HepG2 (cell line): ENCODE data around the gene TNFSF8. TPM values are rescaled to one million over a fixed set of nuclear protein-coding genes. Genes with fewer than 3 reads are reported as not detected.

ENCODE experiments used
- ATAC-seq: fragments of 200-7000 bp; cut with Tn5 transposase; 3 replicates; pipeline ENCODE4 v1.9.1; 2020; ENCODE audit warnings: mild to moderate bottlenecking, moderate library complexity
- BruUV-seq: library from RNA; stranded (reverse); fragments of 400-500 nt; replicated peaks from 2 replicates; lab custom pipeline; 2021; lab: Mats Ljungman, UMichigan
- CTCF ChIA-PET: fragments of 300-600 bp; formaldehyde crosslinking; extraction: SDS; loops from one replicate; lab custom pipeline; 2021; ENCODE audit warnings: low total read pairs, inconsistent platforms, low intra/inter-chr PET ratio; lab: Yijun Ruan, JAX
- POLR2A ChIA-PET: fragments of 350-600 bp; sonication (Branson Sonifier 250); formaldehyde crosslinking; loops from one replicate; lab custom pipeline; 2020; ENCODE audit warnings: antibody characterized with exemption, inconsistent platforms; lab: Yijun Ruan, JAX
- DNase-seq: peaks from one replicate; pipeline ENCODE4 v3.0.0-alpha.2; 2015; ENCODE audit warnings: low spot score
- FAIRE-seq: peaks from 3 replicates; lab custom pipeline; 2011; peaks lifted over from hg19 to GRCh38; lab: Jason Lieb, UNC
- H2AFZ ChIP-seq: one replicate; pipeline ENCODE4 v1.6.1; 2011; ENCODE audit warnings: low read length, inconsistent platforms
- H3K27ac ChIP-seq: fragments of 300-600 bp; 3 replicates; pipeline ENCODE4 v1.8.0; 2011; ENCODE audit warnings: mixed run types, mild to moderate bottlenecking, mixed read lengths, low read length, inconsistent platforms; ENCODE audit not compliant: insufficient read depth; ENCODE audit errors: extremely low read length
- H3K27me3 ChIP-seq, 2 experiments: fragments of 200-600 bp in 1 of 2; 2 replicates in 1 of 2; 3 replicates in 1 of 2; pipeline versions ENCODE4 v1.6.0 to v1.8.0; 2011; ENCODE audit warnings: low read length in 2 of 2, mild to moderate bottlenecking in 2 of 2, moderate library complexity in 2 of 2, inconsistent platforms in 1 of 2; ENCODE audit not compliant: insufficient read depth in 2 of 2, control insufficient read depth in 1 of 2
- H3K36me3 ChIP-seq, 2 experiments: fragments of 200-600 bp in 1 of 2; replicated peaks in 1 of 2; 2 replicates in 1 of 2; 3 replicates in 1 of 2; pipeline versions ENCODE4 v1.5.1 to v1.8.0; 2011; ENCODE audit warnings: low read length in 2 of 2, inconsistent platforms in 1 of 2; ENCODE audit not compliant: insufficient read depth in 2 of 2, control insufficient read depth in 1 of 2
- H3K4me1 ChIP-seq: 2 replicates; pipeline ENCODE4 v1.5.1; 2012; ENCODE audit warnings: low read length, inconsistent platforms; ENCODE audit not compliant: insufficient read depth
- H3K4me2 ChIP-seq: 2 replicates; pipeline ENCODE4 v1.6.0; 2011; ENCODE audit warnings: low read depth, low read length, inconsistent platforms
- H3K4me3 ChIP-seq, 3 experiments: fragments of 200-600 bp in 1 of 3; sonication (generic), shearing (Covaris generic) in 1 of 3; replicated peaks in 1 of 3; 2 replicates each; pipeline ENCODE4 v1.5.1; 2011 to 2016; ENCODE audit warnings: low read length in 3 of 3, inconsistent platforms in 2 of 3, low read depth in 2 of 3, mild to moderate bottlenecking in 2 of 3, control low read depth in 1 of 3, mixed read lengths in 1 of 3; ENCODE audit not compliant: insufficient read depth in 1 of 3
- H3K79me2 ChIP-seq: one replicate; pipeline ENCODE4 v1.6.1; 2011; ENCODE audit warnings: low read length, inconsistent platforms; ENCODE audit not compliant: insufficient read depth
- H3K9ac ChIP-seq: 2 replicates; pipeline ENCODE4 v1.6.0; 2011; ENCODE audit warnings: mild to moderate bottlenecking, low read depth, low read length, inconsistent platforms; ENCODE audit not compliant: insufficient read depth
- H3K9me3 ChIP-seq: 2 replicates; pipeline ENCODE4 v1.5.1; 2012; ENCODE audit warnings: mild to moderate bottlenecking, low read length
- H4K20me1 ChIP-seq: 2 replicates; pipeline ENCODE4 v1.6.0; 2011; ENCODE audit warnings: inconsistent platforms, mild to moderate bottlenecking, low read length, moderate library complexity; ENCODE audit not compliant: insufficient read depth
- CREM ChIP-seq, 2 experiments: sonication (generic) in 1 of 2; formaldehyde crosslinking in 1 of 2; IDR thresholded peaks; 2 replicates each; pipeline versions ENCODE4 v1.4.0 to v1.6.1; 2016 to 2020; ENCODE audit warnings: antibody characterized with exemption in 1 of 2, mild to moderate bottlenecking in 1 of 2, missing genetic modification reagents in 1 of 2
- HINFP ChIP-seq: sonication (generic); formaldehyde crosslinking; IDR thresholded peaks from 2 replicates; pipeline ENCODE4 v1.4.0; 2020; ENCODE audit warnings: low read depth, mild to moderate bottlenecking, missing genetic modification reagents
- MAF1 ChIP-seq: sonication (generic); formaldehyde crosslinking; IDR thresholded peaks from 2 replicates; pipeline ENCODE4 v1.5.0; 2020; ENCODE audit warnings: missing genetic modification reagents, borderline replicate concordance
- PITX1 ChIP-seq: sonication (generic); formaldehyde crosslinking; IDR thresholded peaks from 2 replicates; pipeline ENCODE4 v1.5.1; 2020; ENCODE audit warnings: mild to moderate bottlenecking, missing genetic modification reagents
- ZC3H13 ChIP-seq: sonication (generic); formaldehyde crosslinking; IDR thresholded peaks from 2 replicates; pipeline ENCODE4 v1.8.1; 2023; ENCODE audit warnings: mild to moderate bottlenecking, missing genetic modification reagents, moderate library complexity
- ZFP1 ChIP-seq: IDR thresholded peaks from 2 replicates; pipeline ENCODE4 v1.6.1; 2016
- ZNF572 ChIP-seq: sonication (generic); formaldehyde crosslinking; IDR thresholded peaks from 2 replicates; pipeline ENCODE4 v1.5.1; 2020; ENCODE audit warnings: mild to moderate bottlenecking, missing genetic modification reagents
- ZNF768 ChIP-seq: sonication (generic); formaldehyde crosslinking; IDR thresholded peaks from 2 replicates; pipeline ENCODE4 v1.4.0; 2020; ENCODE audit warnings: missing genetic modification reagents
- ZNF883 ChIP-seq: sonication (generic); formaldehyde crosslinking; IDR thresholded peaks from 2 replicates; pipeline ENCODE4 v1.5.1; 2020; ENCODE audit warnings: mild to moderate bottlenecking, missing genetic modification reagents; ENCODE audit errors: not compliant biosample characterization
- WGBS: methylation state at CpG from one replicate; pipeline ENCODE4 v1.1.6; 2017; ENCODE audit warnings: low lambda C conversion rate; 5-methylcytosine and 5-hydroxymethylcytosine counted together
- in situ Hi-C: cut with HindIII; loops from 2 replicates; pipeline ENCODE4 v1.10.0; 2017; ENCODE audit warnings: low pct_unique_long_range_greater_than_20kb; ENCODE audit not compliant: extremely low pct_ligation_motif_present
- intact Hi-C: fragments of 100-400 bp; cut with micrococcal nuclease; formaldehyde crosslinking; loops from one replicate; pipeline ENCODE4 v1.10.0; 2022; ENCODE audit not compliant: unreplicated experiment
- polyA plus RNA-seq, 8 experiments: library from polyadenylated mRNA; depleted of rRNA in 3 of 8; stranded (reverse) in 7 of 8; unstranded in 1 of 8; fragments of >200 nt; fragmentation: Illumina TruSeq in 4 of 8; extraction: Trizol in 4 of 8; gene quantifications; 2 replicates each; pipeline versions ENCODE4 v1.2.1 to v1.2.3, GENCODE V29; 2011 to 2016; ENCODE audit warnings: low read depth in 4 of 8, missing spikeins in 1 of 8, mixed read lengths in 1 of 8; ENCODE audit not compliant: insufficient read depth in 1 of 8
- total RNA-seq, 5 experiments: library from RNA; depleted of rRNA; stranded (reverse); fragments of >200 nt; fragmentation: Illumina TruSeq; extraction: Trizol; gene quantifications; 2 replicates each; pipeline ENCODE4 v1.2.3, GENCODE V29; 2016; ENCODE audit warnings: low read depth in 1 of 5
- TF ChIP-seq, protein P1 (sequence below): sonication (generic); formaldehyde crosslinking; IDR thresholded peaks from 2 replicates; pipeline ENCODE4 v1.4.0; 2020; ENCODE audit warnings: mild to moderate bottlenecking, missing genetic modification reagents
- TF ChIP-seq, protein P2 (sequence below): sonication (generic); formaldehyde crosslinking; IDR thresholded peaks from 2 replicates; pipeline ENCODE4 v1.8.0; 2022; ENCODE audit warnings: missing genetic modification reagents, mild to moderate bottlenecking, inconsistent platforms, borderline replicate concordance

TNFSF8 gene
- total and polyA plus RNA-seq, 2 of the 13 experiments (the other 11 are each of a cell fraction or from before 2014, with no cell fraction given), result not detected

DNA sequence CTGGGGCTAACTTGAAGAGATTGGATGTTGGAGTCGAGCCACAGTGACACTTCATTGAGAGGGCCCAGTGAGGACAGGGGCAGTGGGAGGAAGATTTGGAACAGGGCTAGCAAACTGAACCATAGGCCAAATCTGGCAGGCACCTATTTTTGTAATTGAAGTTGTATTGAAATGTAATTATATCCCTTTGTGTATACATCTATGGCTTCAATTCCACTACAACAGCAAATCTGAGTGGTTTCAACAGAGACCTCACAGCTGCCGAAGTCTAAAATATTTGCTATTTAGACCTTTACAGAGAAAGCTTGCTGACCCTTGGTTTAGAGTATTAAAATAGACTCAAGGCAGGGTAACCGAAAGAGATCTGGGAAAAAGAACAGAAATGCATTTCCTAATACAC is 4.7 kb upstream of the TNFSF8 start:
- Histone ChIP-seq H3K27me3 (peaks cover 0 to 28% of the 10 kb centered on the region in 2 experiments; a peak in 4 of 5 replicates), H3K9me3 (no peaks in the 10 kb centered on the region), H3K27ac (no peak overlapping the region), H2AFZ (no peak overlapping the region), H3K4me1 (no peaks in the 10 kb centered on the region), H3K36me3 (no peaks in the 10 kb centered on the region), H4K20me1 (no peaks in the 10 kb centered on the region), H3K4me3 (no peak overlapping the region), H3K9ac (no peak overlapping the region), H3K79me2 (no peaks in the 10 kb centered on the region), H3K4me2 (no peak overlapping the region)
- no peak for TF ChIP-seq HINFP (CRISPR knock-in tag)
- TF ChIP-seq ZNF768 (CRISPR knock-in tag), result no peak
- no peak for TF ChIP-seq PITX1 (CRISPR knock-in tag)
- no peak for TF ChIP-seq ZNF883 (CRISPR knock-in tag)
- no peak for TF ChIP-seq ZNF572 (CRISPR knock-in tag)
- TF ChIP-seq, protein P1, sequence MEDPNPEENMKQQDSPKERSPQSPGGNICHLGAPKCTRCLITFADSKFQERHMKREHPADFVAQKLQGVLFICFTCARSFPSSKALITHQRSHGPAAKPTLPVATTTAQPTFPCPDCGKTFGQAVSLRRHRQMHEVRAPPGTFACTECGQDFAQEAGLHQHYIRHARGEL (CRISPR knock-in tag), result no peak
- no peak for TF ChIP-seq MAF1 (CRISPR knock-in tag)
- TF ChIP-seq, protein P2, sequence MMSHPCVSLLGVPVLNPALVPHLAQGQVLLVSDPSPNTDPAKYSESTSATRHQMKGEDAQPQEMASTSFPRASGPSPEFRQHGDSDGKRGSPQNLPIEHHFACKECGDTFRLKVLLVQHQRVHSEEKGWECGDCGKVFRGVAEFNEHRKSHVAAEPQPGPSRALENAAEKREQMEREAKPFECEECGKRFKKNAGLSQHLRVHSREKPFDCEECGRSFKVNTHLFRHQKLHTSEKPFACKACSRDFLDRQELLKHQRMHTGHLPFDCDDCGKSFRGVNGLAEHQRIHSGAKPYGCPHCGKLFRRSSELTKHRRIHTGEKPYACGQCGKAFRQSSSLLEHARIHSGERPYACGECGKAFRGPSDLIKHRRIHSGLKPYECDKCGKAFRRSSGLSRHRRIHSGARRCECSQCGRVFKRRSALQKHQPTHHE (CRISPR knock-in tag), result no peak
- TF ChIP-seq ZC3H13 (CRISPR knock-in tag), result no peak
- no peak for TF ChIP-seq ZFP1 (CRISPR knock-in tag)
- no peak for TF ChIP-seq CREM (IDR thresholded peaks at IDR 0.05)
- TF ChIP-seq CREM (CRISPR knock-in tag; IDR thresholded peaks at IDR 0.05), result no peak
- ATAC-seq (no peak), FAIRE-seq (no peak), DNase-seq (no peak)
- CTCF ChIA-PET, result no interaction called here
- in situ Hi-C loops, result no loop called here
- 2% methylated on average over 3 of the region's 3 CpGs for WGBS
- intact Hi-C loops, result no loop called here
- no TSS peak for BruUV-seq
- POLR2A ChIA-PET, result no interaction called here
